ENCODE data around the gene CTNND1. TPM values are rescaled to one million over a fixed set of nuclear protein-coding genes. Genes with fewer than 3 reads are reported as not detected.

The CTNND1 gene
- total RNA-seq, 1 experiment from 2014 or later = 174 TPM

DNA sequence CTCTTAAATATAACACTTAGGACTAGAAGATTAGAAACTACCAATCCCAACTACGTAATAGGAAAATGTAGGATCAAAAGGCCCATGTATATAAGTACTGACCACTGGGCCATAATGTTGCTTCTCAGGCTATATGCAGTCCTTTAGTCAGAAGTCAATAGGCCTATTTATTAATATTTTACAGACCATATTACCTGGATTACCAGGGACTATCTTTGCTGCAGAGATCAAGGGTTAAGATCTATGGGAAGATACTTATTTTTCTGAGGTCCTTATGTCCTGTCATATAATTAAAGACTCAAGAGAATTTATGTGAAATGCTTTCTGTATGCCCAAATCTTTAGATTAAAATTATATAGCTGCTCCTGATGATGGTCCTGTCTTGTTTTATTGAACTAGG, 57.2 kb downstream of the CTNND1 start:
- ChIA-PET POLR2A (ENCODE audit: low non-redundant PET) (no interaction called here), CTCF (interaction anchor here (0.5 kb wide), 1 partner anchor 65 kb away, joined by 3 read pairs; no protein-coding TSS in a partner anchor)
- intact Hi-C loops (cut with micrococcal nuclease; ENCODE audit: unreplicated experiment) = no loop called here
- Histone ChIP-seq H3K4me1 (ENCODE audit: insufficient read depth, low read length, poor library complexity, severe bottlenecking) (no peaks in the 10 kb centered on the region), H3K36me3 (ENCODE audit: insufficient read depth, low read length, poor library complexity, severe bottlenecking) (peaks cover 59% of the 10 kb centered on the region), H3K9me3 (ENCODE audit: low read depth, low read length, poor library complexity, severe bottlenecking) (no peaks in the 10 kb centered on the region), H3K4me3 (ENCODE audit: low read depth, low read length, poor library complexity, severe bottlenecking) (no peak overlapping the region), H3K27me3 (replicated peaks; ENCODE audit: insufficient read depth, low read depth, low read length, poor library complexity) (no peaks in the 10 kb centered on the region), H3K27ac (ENCODE audit: low read depth, low read length, poor library complexity, severe bottlenecking) (no peak overlapping the region)
- no TSS peak for BruUV-seq (replicated peaks)
- TF ChIP-seq CTCF (conservative IDR thresholded peaks at IDR 0.05; ENCODE audit: low read depth, low read length) (no peak), EZH2 (IDR thresholded peaks at IDR 0.05; ENCODE audit: borderline replicate concordance, low read depth, low read length, poor library complexity, severe bottlenecking) (no peak)
- no peak for DNase-seq (ENCODE audit: low spot score)

GRCh38 chr11:57819252-57819979, 57.8 kb downstream of the CTNND1 start:
- Histone ChIP-seq H3K36me3 (ENCODE audit: insufficient read depth, low read length, poor library complexity, severe bottlenecking) (peaks cover 53% of the 10 kb centered on the region), H3K9me3 (ENCODE audit: low read depth, low read length, poor library complexity, severe bottlenecking) (no peaks in the 10 kb centered on the region), H3K4me1 (ENCODE audit: insufficient read depth, low read length, poor library complexity, severe bottlenecking) (no peaks in the 10 kb centered on the region), H3K27ac (ENCODE audit: low read depth, low read length, poor library complexity, severe bottlenecking) (no peak overlapping the region), H3K4me3 (ENCODE audit: low read depth, low read length, poor library complexity, severe bottlenecking) (no peak overlapping the region), H3K27me3 (replicated peaks; ENCODE audit: insufficient read depth, low read depth, low read length, poor library complexity) (no peaks in the 10 kb centered on the region)
- DNase-seq (ENCODE audit: low spot score) = no peak
- CTCF ChIA-PET = interaction anchor here (0.5 kb wide), 1 partner anchor 65 kb away, joined by 3 read pairs; no protein-coding TSS in a partner anchor
- intact Hi-C loops (cut with micrococcal nuclease; ENCODE audit: unreplicated experiment) = no loop called here
- TF ChIP-seq CTCF (conservative IDR thresholded peaks at IDR 0.05; ENCODE audit: low read depth, low read length) (no peak), EZH2 (IDR thresholded peaks at IDR 0.05; ENCODE audit: borderline replicate concordance, low read depth, low read length, poor library complexity, severe bottlenecking) (no peak)
- BruUV-seq (replicated peaks) = no TSS peak
- POLR2A ChIA-PET (ENCODE audit: low non-redundant PET) = no interaction called here

- POLR2A ChIA-PET (ENCODE audit: low non-redundant PET) = no interaction called here
- no peaks in the 10 kb centered on the region for H3K9me3 ChIP-seq (ENCODE audit: low read depth, low read length, poor library complexity, severe bottlenecking)
- no peak for DNase-seq (ENCODE audit: low spot score)
- no peaks in the 10 kb centered on the region for H3K27me3 ChIP-seq (replicated peaks; ENCODE audit: insufficient read depth, low read depth, low read length, poor library complexity)
- no peak overlapping the region for H3K4me3 ChIP-seq (ENCODE audit: low read depth, low read length, poor library complexity, severe bottlenecking)
- TF ChIP-seq EZH2 (IDR thresholded peaks at IDR 0.05; ENCODE audit: borderline replicate concordance, low read depth, low read length, poor library complexity, severe bottlenecking) (no peak), CTCF (conservative IDR thresholded peaks at IDR 0.05; ENCODE audit: low read depth, low read length) (no peak)
- intact Hi-C loops (cut with micrococcal nuclease; ENCODE audit: unreplicated experiment) = loop anchor here (10.0 kb wide), 2 partner anchors 241 to 691 kb away; no protein-coding TSS in a partner anchor
- H3K36me3 ChIP-seq (ENCODE audit: insufficient read depth, low read length, poor library complexity, severe bottlenecking) = peaks cover 9% of the 10 kb centered on the region
- CTCF ChIA-PET = no interaction called here
- BruUV-seq (replicated peaks) = no TSS peak
- no peak overlapping the region for H3K27ac ChIP-seq (ENCODE audit: low read depth, low read length, poor library complexity, severe bottlenecking)
- H3K4me1 ChIP-seq (ENCODE audit: insufficient read depth, low read length, poor library complexity, severe bottlenecking) = no peaks in the 10 kb centered on the region
Observed at GRCh38 chr11:57823859-57824258, 62.3 kb downstream of the CTNND1 start.
